ENCODE results near the gene EPG5.

- no peak for TF ChIP-seq CTCF (IDR thresholded peaks at IDR 0.05; ENCODE audit: low read length)
- TF ChIP-seq EZH2 (IDR thresholded peaks at IDR 0.05; ENCODE audit: borderline replicate concordance, low read length): no peak
Observed at GRCh38 chr18:45806226-45806625, 160.9 kb downstream of the EPG5 start.

Data from OCI-LY1 (cell line).